GM18858 (cell line): ENCODE measurements around the gene MAU2.

ENCODE experiments used
- ATAC-seq: cut with Tn5 transposase; IDR thresholded peaks from one replicate; pipeline ENCODE4 v1.9.1; 2021; ENCODE audit not compliant: unreplicated experiment

The MAU2 gene

GRCh38 chr19:19407633-19407930, 87.0 kb downstream of the MAU2 start:
- ATAC-seq = no peak
